ENCODE data around the gene CYP2C8.

CYP2C8 gene

GRCh38 chr10:95026461-95026860, 42.8 kb downstream of the CYP2C8 start:
- H3K4me3 ChIP-seq (ENCODE audit: low read depth, low read length) = no peak overlapping the region
- no peak for TF ChIP-seq CTCF (IDR thresholded peaks at IDR 0.05; ENCODE audit: low read depth, low read length)

GRCh38 chr10:94997741-94998174, 71.5 kb downstream of the CYP2C8 start:
- TF ChIP-seq CTCF (IDR thresholded peaks at IDR 0.05; ENCODE audit: low read depth, low read length) = no peak
- no peak overlapping the region for H3K4me3 ChIP-seq (ENCODE audit: low read depth, low read length)

- H3K4me3 ChIP-seq (ENCODE audit: low read depth, low read length) = no peak overlapping the region
- no peak for TF ChIP-seq CTCF (IDR thresholded peaks at IDR 0.05; ENCODE audit: low read depth, low read length)
Measured at GRCh38 chr10:94992811-94993210, 76.5 kb downstream of the CYP2C8 start.

- TF ChIP-seq CTCF (IDR thresholded peaks at IDR 0.05; ENCODE audit: low read depth, low read length) = no peak
- no peak overlapping the region for H3K4me3 ChIP-seq (ENCODE audit: low read depth, low read length)
Measured at GRCh38 chr10:94991243-94991888, 77.9 kb downstream of the CYP2C8 start.

GRCh38 chr10:94989192-94989591, 80.1 kb downstream of the CYP2C8 start:
- no peak overlapping the region for H3K4me3 ChIP-seq (ENCODE audit: low read depth, low read length)
- no peak for TF ChIP-seq CTCF (IDR thresholded peaks at IDR 0.05; ENCODE audit: low read depth, low read length)

Measured in WI38 (cell line).